Measurements from ENCODE around the gene CRHR2.

The CRHR2 gene

GRCh38 chr7:30682212-30683083 is at the start of gene CRHR2:
CRHR2 (minus strand) TSS chr7:30682456; CDS start chr7:30682280, 176 bp downstream.
- no peaks in the 10 kb centered on the region for H3K36me3 ChIP-seq (ENCODE audit: insufficient read depth, insufficient read length, low read length)
- H3K9ac ChIP-seq (ENCODE audit: insufficient read length, low read depth) = peak within 1 kb of the TSS; percentile 74
- peak within 1 kb of the TSS; percentile 63 for H3K4me3 ChIP-seq (ENCODE audit: insufficient read length, low read depth)
- TF ChIP-seq SUZ12 (IDR thresholded peaks at IDR 0.05; ENCODE audit: extremely low read depth, insufficient read depth, insufficient read length) (peak; percentile 1), YY1 (IDR thresholded peaks at IDR 0.05; ENCODE audit: insufficient read depth, insufficient read length) (no peak)
- H3K27me3 ChIP-seq (ENCODE audit: insufficient read depth, insufficient read length) = peaks cover 42% of the 10 kb centered on the region
- no peak for DNase-seq (ENCODE audit: low read depth, low spot score)
- no peaks in the 10 kb centered on the region for H3K9me3 ChIP-seq (ENCODE audit: insufficient read depth, low read length)
- H3K4me1 ChIP-seq (ENCODE audit: insufficient read depth, insufficient read length) = peaks cover 21% of the 10 kb centered on the region

GRCh38 chr7:30731581-30731980 is 49.3 kb upstream of the CRHR2 start:
- Histone ChIP-seq H3K9ac (ENCODE audit: insufficient read length, low read depth) (no peak overlapping the region), H3K27me3 (ENCODE audit: insufficient read depth, insufficient read length) (no peaks in the 10 kb centered on the region), H3K4me3 (ENCODE audit: insufficient read length, low read depth) (no peak overlapping the region), H3K4me1 (ENCODE audit: insufficient read depth, insufficient read length) (peaks cover 15% of the 10 kb centered on the region), H3K9me3 (ENCODE audit: insufficient read depth, low read length) (peaks cover 8% of the 10 kb centered on the region; the same call in 1 of the 2 replicates), H3K36me3 (ENCODE audit: insufficient read depth, insufficient read length, low read length) (no peaks in the 10 kb centered on the region)
- no peak for DNase-seq (ENCODE audit: low read depth, low spot score)
- TF ChIP-seq ZNF274 (IDR thresholded peaks at IDR 0.05; ENCODE audit: low read depth, low read length) (no peak), YY1 (IDR thresholded peaks at IDR 0.05; ENCODE audit: insufficient read depth, insufficient read length) (no peak), SUZ12 (IDR thresholded peaks at IDR 0.05; ENCODE audit: extremely low read depth, insufficient read depth, insufficient read length) (no peak)

- DNase-seq (ENCODE audit: low read depth, low spot score) = no peak
- Histone ChIP-seq H3K4me3 (ENCODE audit: insufficient read length, low read depth) (no peak overlapping the region), H3K4me1 (ENCODE audit: insufficient read depth, insufficient read length) (peaks cover 19% of the 10 kb centered on the region), H3K9me3 (ENCODE audit: insufficient read depth, low read length) (peaks cover 8% of the 10 kb centered on the region; the same call in 1 of the 2 replicates), H3K9ac (ENCODE audit: insufficient read length, low read depth) (no peak overlapping the region), H3K36me3 (ENCODE audit: insufficient read depth, insufficient read length, low read length) (no peaks in the 10 kb centered on the region), H3K27me3 (ENCODE audit: insufficient read depth, insufficient read length) (no peaks in the 10 kb centered on the region)
- no peak for TF ChIP-seq ZNF274 (IDR thresholded peaks at IDR 0.05; ENCODE audit: low read depth, low read length)
- no peak for TF ChIP-seq YY1 (IDR thresholded peaks at IDR 0.05; ENCODE audit: insufficient read depth, insufficient read length)
- TF ChIP-seq SUZ12 (IDR thresholded peaks at IDR 0.05; ENCODE audit: extremely low read depth, insufficient read depth, insufficient read length) = no peak
These were observed 48.7 kb upstream of the CRHR2 start for GRCh38 chr7:30730996-30731395.

- no peak for TF ChIP-seq YY1 (IDR thresholded peaks at IDR 0.05; ENCODE audit: insufficient read depth, insufficient read length)
- no peak for TF ChIP-seq ZNF274 (IDR thresholded peaks at IDR 0.05; ENCODE audit: low read depth, low read length)
- no peak for TF ChIP-seq SUZ12 (IDR thresholded peaks at IDR 0.05; ENCODE audit: extremely low read depth, insufficient read depth, insufficient read length)
- no peaks in the 10 kb centered on the region for H3K36me3 ChIP-seq (ENCODE audit: insufficient read depth, insufficient read length, low read length)
- H3K9me3 ChIP-seq (ENCODE audit: insufficient read depth, low read length) = no peaks in the 10 kb centered on the region
- H3K4me3 ChIP-seq (ENCODE audit: insufficient read length, low read depth) = no peak overlapping the region
- peaks cover 19% of the 10 kb centered on the region for H3K4me1 ChIP-seq (ENCODE audit: insufficient read depth, insufficient read length)
- no peak overlapping the region for H3K9ac ChIP-seq (ENCODE audit: insufficient read length, low read depth)
- no peak for DNase-seq (ENCODE audit: low read depth, low spot score)
- H3K27me3 ChIP-seq (ENCODE audit: insufficient read depth, insufficient read length) = no peaks in the 10 kb centered on the region
These were observed 47.8 kb upstream of the CRHR2 start for GRCh38 chr7:30730097-30730496.

DNA sequence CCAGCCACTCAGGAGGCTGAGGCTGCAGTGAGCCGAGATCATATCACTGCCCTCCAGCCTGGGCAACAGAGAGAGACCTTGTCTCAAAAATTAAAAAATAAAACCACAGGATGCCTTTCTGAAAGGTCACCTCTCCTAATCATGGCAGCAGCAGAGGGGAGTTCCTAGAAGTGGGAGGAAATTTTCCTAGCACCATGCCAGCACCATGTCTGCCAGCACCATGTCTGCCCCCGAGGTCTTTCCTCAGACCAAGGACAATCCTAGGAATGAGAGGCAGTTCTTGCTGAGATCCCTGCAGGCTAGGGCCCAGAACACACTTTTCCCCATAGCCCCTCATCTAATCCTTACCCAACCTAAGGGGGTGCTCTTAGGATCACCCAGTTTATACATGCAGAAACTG is 47.4 kb upstream of the CRHR2 start:
- no peak for DNase-seq (ENCODE audit: low read depth, low spot score)
- H3K4me1 ChIP-seq (ENCODE audit: insufficient read depth, insufficient read length) = peaks cover 18% of the 10 kb centered on the region
- H3K9me3 ChIP-seq (ENCODE audit: insufficient read depth, low read length) = no peaks in the 10 kb centered on the region
- no peak overlapping the region for H3K4me3 ChIP-seq (ENCODE audit: insufficient read length, low read depth)
- H3K27me3 ChIP-seq (ENCODE audit: insufficient read depth, insufficient read length) = no peaks in the 10 kb centered on the region
- H3K36me3 ChIP-seq (ENCODE audit: insufficient read depth, insufficient read length, low read length) = no peaks in the 10 kb centered on the region
- H3K9ac ChIP-seq (ENCODE audit: insufficient read length, low read depth) = no peak overlapping the region
- TF ChIP-seq YY1 (IDR thresholded peaks at IDR 0.05; ENCODE audit: insufficient read depth, insufficient read length) (no peak), SUZ12 (IDR thresholded peaks at IDR 0.05; ENCODE audit: extremely low read depth, insufficient read depth, insufficient read length) (no peak), ZNF274 (IDR thresholded peaks at IDR 0.05; ENCODE audit: low read depth, low read length) (no peak)

- H3K27me3 ChIP-seq (ENCODE audit: insufficient read depth, insufficient read length) = no peaks in the 10 kb centered on the region
- TF ChIP-seq YY1 (IDR thresholded peaks at IDR 0.05; ENCODE audit: insufficient read depth, insufficient read length) = no peak
- H3K9me3 ChIP-seq (ENCODE audit: insufficient read depth, low read length) = no peaks in the 10 kb centered on the region
- H3K36me3 ChIP-seq (ENCODE audit: insufficient read depth, insufficient read length, low read length) = no peaks in the 10 kb centered on the region
- H3K9ac ChIP-seq (ENCODE audit: insufficient read length, low read depth) = no peak overlapping the region
- no peak for DNase-seq (ENCODE audit: low read depth, low spot score)
- H3K4me3 ChIP-seq (ENCODE audit: insufficient read length, low read depth) = no peak overlapping the region
- H3K4me1 ChIP-seq (ENCODE audit: insufficient read depth, insufficient read length) = peaks cover 15% of the 10 kb centered on the region
These were observed 46.4 kb upstream of the CRHR2 start for GRCh38 chr7:30728591-30729100.

DNA sequence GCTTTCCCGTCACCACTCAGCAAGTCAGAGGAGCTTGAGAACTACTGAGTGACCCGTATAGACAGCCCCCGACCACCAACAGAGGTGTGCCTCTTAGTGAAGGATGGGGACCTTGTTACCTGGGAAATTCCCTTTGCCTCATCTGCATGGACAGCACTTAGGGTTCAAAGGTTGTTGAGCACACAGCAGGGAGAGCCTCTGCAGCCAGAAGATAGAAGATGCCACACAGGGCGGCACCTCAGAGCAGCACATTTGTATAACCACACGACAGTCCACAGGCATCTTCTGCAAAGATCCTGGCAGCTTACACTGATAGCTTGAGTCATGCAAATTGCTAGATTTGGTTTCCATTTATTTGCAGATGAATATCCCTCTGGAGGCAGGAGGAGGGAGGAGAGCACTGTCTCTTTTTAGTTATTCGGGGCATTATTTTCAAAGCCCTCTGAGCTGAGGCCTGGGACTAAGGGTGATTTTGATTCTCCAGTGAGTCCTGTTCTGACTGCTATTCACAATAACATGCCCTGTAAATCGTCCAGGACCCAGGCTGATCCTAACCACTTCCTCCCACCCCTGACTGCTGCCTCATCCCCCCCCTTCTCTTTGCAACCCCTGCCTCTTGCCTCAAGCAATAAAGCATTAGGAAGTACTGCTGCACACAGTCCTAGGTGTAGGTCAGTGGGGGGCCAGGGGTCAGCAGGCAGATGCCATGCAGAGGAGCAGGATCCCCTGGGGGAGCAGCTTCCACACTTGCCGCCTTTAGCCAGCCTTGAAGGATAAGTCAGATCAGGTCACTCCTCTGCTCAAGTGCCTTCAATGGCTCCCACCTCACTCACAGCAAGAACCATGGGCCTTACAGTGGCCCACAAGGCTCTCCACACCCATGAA is 45.0 kb upstream of the CRHR2 start:
- H3K4me1 ChIP-seq (ENCODE audit: insufficient read depth, insufficient read length) = peaks cover 15% of the 10 kb centered on the region
- H3K4me3 ChIP-seq (ENCODE audit: insufficient read length, low read depth) = no peak overlapping the region
- H3K27me3 ChIP-seq (ENCODE audit: insufficient read depth, insufficient read length) = no peaks in the 10 kb centered on the region
- H3K9ac ChIP-seq (ENCODE audit: insufficient read length, low read depth) = no peak overlapping the region
- DNase-seq (ENCODE audit: low read depth, low spot score) = peak; percentile 75
- no peaks in the 10 kb centered on the region for H3K9me3 ChIP-seq (ENCODE audit: insufficient read depth, low read length)
- TF ChIP-seq SUZ12 (IDR thresholded peaks at IDR 0.05; ENCODE audit: extremely low read depth, insufficient read depth, insufficient read length) (no peak), ZNF274 (IDR thresholded peaks at IDR 0.05; ENCODE audit: low read depth, low read length) (no peak), YY1 (IDR thresholded peaks at IDR 0.05; ENCODE audit: insufficient read depth, insufficient read length) (no peak)
- no peaks in the 10 kb centered on the region for H3K36me3 ChIP-seq (ENCODE audit: insufficient read depth, insufficient read length, low read length)
